HT1080 (cell line): ENCODE data around the gene MESP1. TPM values are rescaled to one million over a fixed set of nuclear protein-coding genes. Genes with fewer than 3 reads are reported as not detected.

Source experiments
- DNase-seq: peaks from one replicate; pipeline ENCODE4 v3.0.0-alpha.2; 2015; ENCODE audit warnings: low read depth
- small RNA-seq: library from RNA; depleted of rRNA; stranded (forward); fragments of <200 nt; gene quantifications from one replicate; pipeline ENCODE3, GENCODE V24; 2014
- total RNA-seq: library from RNA; depleted of rRNA; stranded (reverse); fragments of >200 nt; shearing (Covaris generic); gene quantifications from 2 replicates; pipeline ENCODE4 v1.2.3, GENCODE V29; 2014; rRNA removed

MESP1 gene
- total RNA-seq, 1 experiment from 2014 or later = 0.72 TPM

GRCh38 chr15:89732451-89733172 lies 18.4 kb downstream of the MESP1 start:
- DNase-seq = no peak

DNA sequence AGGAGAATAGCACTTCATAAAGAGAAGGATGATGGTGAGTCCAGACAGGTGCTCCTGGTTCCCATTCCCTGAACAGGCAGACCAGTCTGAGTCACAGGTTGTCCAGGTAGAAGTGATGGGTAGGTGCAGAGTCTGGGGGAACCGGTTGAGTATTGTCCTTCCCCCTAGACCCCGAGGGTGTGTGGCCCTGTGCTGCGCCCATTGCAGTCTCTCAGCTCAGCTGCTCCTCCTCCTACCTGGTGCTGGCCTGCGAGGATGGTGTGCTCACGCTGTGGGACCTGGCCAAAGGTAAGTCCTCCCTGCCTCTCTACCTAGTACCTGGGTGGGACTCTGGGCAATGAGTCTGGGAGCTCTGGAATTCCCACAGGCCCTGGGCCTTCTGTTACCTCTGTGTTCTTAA lies 19.8 kb downstream of the MESP1 start:
- no peak for DNase-seq

- DNase-seq = no peak
Measured at GRCh38 chr15:89728254-89728653, 22.8 kb downstream of the MESP1 start.

DNA sequence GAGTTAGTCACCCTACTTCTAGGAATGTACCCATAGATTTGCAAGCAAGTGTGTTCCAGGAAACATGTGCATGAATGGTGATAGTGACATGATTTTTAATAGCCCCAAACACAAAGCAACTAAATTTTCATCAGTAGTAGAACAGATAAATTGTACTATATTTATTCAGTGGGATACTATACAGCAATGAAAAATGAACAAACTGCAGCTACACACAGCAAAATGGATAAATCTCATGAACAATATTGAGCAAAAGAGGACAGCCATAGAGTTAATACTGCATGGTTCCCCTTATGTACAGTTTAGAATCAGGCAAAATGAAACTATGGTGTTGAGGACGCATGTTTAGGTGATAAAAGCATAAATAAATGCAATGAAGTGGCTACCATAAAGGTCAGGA lies 26.0 kb downstream of the MESP1 start:
- DNase-seq = no peak

- no peak for DNase-seq
Measured at GRCh38 chr15:89724621-89725020, 26.4 kb downstream of the MESP1 start.

- DNase-seq = no peak
Measured at GRCh38 chr15:89723031-89723430, 28.0 kb downstream of the MESP1 start.

DNA sequence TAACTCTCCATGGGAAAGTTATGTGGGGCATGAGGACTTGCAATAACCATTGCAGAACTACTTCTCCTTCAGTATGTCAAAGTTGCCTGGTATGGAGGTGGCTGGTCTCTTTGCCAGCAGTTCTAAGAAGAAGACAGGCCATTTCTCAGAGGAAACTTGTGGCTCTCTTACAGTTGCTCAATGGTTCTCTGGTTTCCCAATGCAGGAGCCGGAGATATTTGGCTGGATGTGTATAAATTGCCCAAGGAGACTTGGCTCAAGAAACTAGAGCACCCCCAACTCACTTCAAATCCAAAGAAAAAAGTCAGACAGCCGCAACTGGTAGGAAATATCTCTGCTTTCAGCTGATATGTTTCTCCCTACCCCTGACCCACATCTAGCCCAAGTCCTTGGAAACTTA lies 36.3 kb downstream of the MESP1 start:
- no peak for DNase-seq

DNA sequence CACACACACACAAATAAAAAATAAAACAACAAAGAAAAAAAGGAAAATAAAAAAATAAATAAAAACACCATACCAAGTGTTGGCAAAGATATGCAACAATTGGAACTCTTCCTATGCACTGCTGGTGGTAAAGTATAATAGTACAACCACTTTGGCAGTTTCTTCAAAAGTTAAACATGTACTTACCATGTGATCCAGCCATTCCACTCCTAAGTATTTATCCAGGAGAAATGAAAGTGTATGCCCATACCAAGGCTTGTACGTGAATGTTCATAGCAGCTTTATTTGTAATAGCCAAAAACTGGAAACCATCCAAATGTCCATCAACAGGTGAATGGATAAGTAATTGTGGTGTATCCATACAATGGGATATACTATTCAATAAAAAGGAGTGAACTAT lies 43.5 kb downstream of the MESP1 start:
- DNase-seq = no peak

DNA sequence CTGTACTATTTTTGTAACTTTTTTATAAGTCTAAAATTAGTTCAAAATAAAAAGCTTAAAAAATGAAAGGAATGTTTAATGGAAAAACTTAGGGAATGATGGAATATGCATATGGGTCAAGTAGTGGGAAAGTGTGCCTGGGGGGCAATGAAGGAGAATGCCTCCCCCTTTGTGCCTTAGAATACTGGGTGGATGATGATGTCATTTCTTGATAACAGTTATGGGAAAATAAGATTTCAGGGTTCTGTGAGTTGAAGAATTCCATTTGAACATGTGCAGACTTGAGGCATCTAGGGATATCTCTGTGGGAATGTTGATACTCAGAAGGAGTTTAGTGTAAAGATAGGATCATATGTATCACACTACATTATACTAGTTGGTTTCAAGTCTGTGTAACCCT lies 46.6 kb downstream of the MESP1 start:
- DNase-seq = no peak

Small RNA genes lying within 50 kb of the gene (small RNA-seq; reads per million reads assigned to genes)
- gene RNU6-132P = not detected

Other genes starting within 250 kb of the MESP1 start
- 8.9 and 10.1 TPM in 2 replicates for gene TICRR, start 175.8 kb downstream of the MESP1 start, total RNA-seq
- 0.16 and 0.37 TPM in 2 replicates for gene KIF7, start 95.8 kb downstream of the MESP1 start, total RNA-seq
- gene PLIN1, start 71.9 kb downstream of the MESP1 start, total RNA-seq = 0.03 TPM in 1 of 2 replicates, not detected in the other
- 8.5 and 9.0 TPM in 2 replicates for gene PEX11A, start 60.5 kb downstream of the MESP1 start, total RNA-seq
- gene WDR93, start 60.4 kb downstream of the MESP1 start, total RNA-seq = not detected in 2 replicates
- gene MESP2, start 25.1 kb upstream of the MESP1 start, total RNA-seq = not detected in 2 replicates
- gene ANPEP, start 63.6 kb upstream of the MESP1 start, total RNA-seq = 357 and 384 TPM in 2 replicates
- 21.1 and 25.4 TPM in 2 replicates for gene AP3S2, start 142.7 kb upstream of the MESP1 start, total RNA-seq
- 3.0 and 3.1 TPM in 2 replicates for gene ARPIN, start 161.7 kb upstream of the MESP1 start, total RNA-seq